Stimulated activated naive B cell treated with anti-CD40 and anti-IgM and Interleukin-4, amounts not matched to agents 10 μg/mL and 1 μg/mL and 100 μg/mL, for 72 hours (primary cell): ENCODE data around the gene ETHE1.
"Not testable (repeated sequence)": the region's sequence is repeated elsewhere in the genome, so short reads cannot be mapped to it uniquely, and the experiment has no call there.

ENCODE experiments used
- ATAC-seq, 2 donors: fragments of 150-1000 bp; cut with Tn5 transposase; replicated peaks; 2 replicates each; pipeline ENCODE4 v1.10.0; 2021; ENCODE audit warnings: moderate library complexity in 1 of 2
- DNase-seq: peaks from one replicate; pipeline ENCODE4 v3.0.0; 2021
- H3K27ac Mint-ChIP-seq: one replicate; pipeline ENCODE4 v1.8.0; 2022; ENCODE audit warnings: mild to moderate bottlenecking, mixed read lengths
- H3K27me3 Mint-ChIP-seq, 2 donors: one replicate each; pipeline ENCODE4 v1.8.0; 2022; ENCODE audit warnings: mixed read lengths in 2 of 2
- H3K36me3 Mint-ChIP-seq, 2 donors: one replicate each; pipeline ENCODE4 v1.8.0; 2022; ENCODE audit warnings: mixed read lengths in 2 of 2, mild to moderate bottlenecking in 1 of 2
- H3K4me1 Mint-ChIP-seq, 2 donors: one replicate each; pipeline ENCODE4 v1.8.0; 2022; ENCODE audit warnings: mixed read lengths in 2 of 2, mild to moderate bottlenecking in 1 of 2
- H3K4me3 Mint-ChIP-seq, 2 donors: one replicate each; pipeline ENCODE4 v1.8.0; 2022; ENCODE audit warnings: mild to moderate bottlenecking in 2 of 2, mixed read lengths in 2 of 2, moderate library complexity in 1 of 2
- H3K9me3 Mint-ChIP-seq, 2 donors: one replicate each; pipeline ENCODE4 v1.8.0; 2022; ENCODE audit warnings: mixed read lengths in 2 of 2, mild to moderate bottlenecking in 1 of 2

Gene ETHE1

DNA sequence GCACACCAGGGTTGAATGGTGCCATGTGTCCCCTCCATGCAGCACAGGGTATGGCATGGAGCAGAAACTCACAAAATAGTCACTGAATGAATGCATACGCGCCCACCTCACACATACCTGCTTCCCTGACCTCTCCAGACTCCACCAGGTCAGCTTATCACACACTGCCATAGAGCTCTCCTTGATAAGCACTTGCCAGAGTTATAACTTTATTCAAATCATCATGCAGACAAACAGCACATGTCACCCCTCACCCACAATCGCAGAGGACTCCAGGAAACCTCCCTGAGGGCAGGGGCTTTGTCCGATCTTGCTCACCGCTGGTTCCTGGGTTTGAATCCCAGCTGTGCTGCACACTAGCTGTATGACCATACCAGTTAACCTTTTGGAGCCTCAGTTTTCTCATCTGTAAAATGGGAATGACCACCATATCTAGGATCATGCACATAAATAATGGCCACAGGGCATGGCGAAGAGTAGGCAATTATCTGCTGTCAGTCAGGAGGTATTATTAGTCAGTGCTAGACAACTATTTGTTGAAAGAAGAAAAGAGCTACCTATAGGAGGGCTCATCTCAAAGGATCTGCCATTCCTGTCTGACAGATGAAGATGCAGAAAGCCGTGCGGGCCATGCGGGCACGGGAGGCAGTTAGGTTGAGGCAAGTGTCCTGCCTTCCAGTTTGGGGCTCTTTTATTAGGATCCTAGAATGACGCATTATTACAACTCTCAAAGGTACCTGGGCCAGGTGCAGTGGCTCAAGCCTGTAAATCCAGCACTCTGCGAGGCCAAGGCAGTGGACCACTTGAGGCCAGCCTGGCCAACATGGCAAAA, 34.4 kb upstream of the ETHE1 start:
- H3K27me3 Mint-ChIP-seq = no peaks in the 10 kb centered on the region
- H3K4me3 Mint-ChIP-seq = no peak overlapping the region
- H3K36me3 Mint-ChIP-seq = peaks cover 20 to 37% of the 10 kb centered on the region in 2 donors
- peaks cover 0 to 3% of the 10 kb centered on the region in 2 donors for H3K9me3 Mint-ChIP-seq
- H3K27ac Mint-ChIP-seq = peak overlapping the region; percentile 59
- no peak for ATAC-seq
- peaks cover 39 to 58% of the 10 kb centered on the region in 2 donors for H3K4me1 Mint-ChIP-seq
- DNase-seq = no peak

DNA sequence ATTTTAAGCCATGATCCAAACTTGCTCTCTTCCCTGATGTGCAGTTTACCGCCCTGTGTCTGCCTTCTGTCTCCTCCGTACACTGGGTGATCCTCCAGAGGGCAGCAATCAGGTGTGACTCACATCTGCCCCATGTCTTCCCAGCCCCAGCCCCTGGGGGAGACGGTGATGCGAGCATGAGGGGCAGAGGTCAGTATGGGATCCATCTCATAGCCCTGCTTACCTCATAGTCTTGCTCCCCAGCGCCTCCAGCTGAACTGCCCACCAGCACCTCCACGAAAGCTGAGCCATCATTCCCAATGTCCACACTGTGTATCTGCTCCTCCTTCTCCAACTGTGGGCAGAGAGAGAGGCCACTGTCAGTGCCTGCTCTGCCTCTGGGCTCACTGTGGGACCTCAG, 33.7 kb upstream of the ETHE1 start:
- Mint-ChIP-seq H3K4me1 (peaks cover 39 to 57% of the 10 kb centered on the region in 2 donors), H3K9me3 (peaks cover 0 to 3% of the 10 kb centered on the region in 2 donors), H3K36me3 (peaks cover 20 to 37% of the 10 kb centered on the region in 2 donors), H3K27me3 (no peaks in the 10 kb centered on the region), H3K4me3 (no peak overlapping the region), H3K27ac (peak overlapping the region; percentile 59)
- DNase-seq (no peak), ATAC-seq (no peak)

GRCh38 chr19:43555185-43555770, 28.3 kb upstream of the ETHE1 start:
- no peaks in the 10 kb centered on the region for H3K9me3 Mint-ChIP-seq
- ATAC-seq = peak; percentile 86 to 88
- H3K27me3 Mint-ChIP-seq = no peaks in the 10 kb centered on the region

GRCh38 chr19:43554317-43554895, 27.4 kb upstream of the ETHE1 start:
- H3K36me3 Mint-ChIP-seq = peaks cover 45 to 51% of the 10 kb centered on the region in 2 donors
- DNase-seq (no peak), ATAC-seq (no peak)
- no peaks in the 10 kb centered on the region for H3K27me3 Mint-ChIP-seq
- no peak overlapping the region for H3K27ac Mint-ChIP-seq
- no peak overlapping the region for H3K4me3 Mint-ChIP-seq
- no peaks in the 10 kb centered on the region for H3K9me3 Mint-ChIP-seq
- peaks cover 8 to 9% of the 10 kb centered on the region in 2 donors for H3K4me1 Mint-ChIP-seq

More at GRCh38 chr19:43555185-43555770, 28.3 kb upstream of the ETHE1 start:
- H3K27ac Mint-ChIP-seq = peak overlapping the region; percentile 47
- peak; percentile 56 for DNase-seq
- peaks cover 38 to 46% of the 10 kb centered on the region in 2 donors for H3K36me3 Mint-ChIP-seq
- no peak overlapping the region for H3K4me3 Mint-ChIP-seq
- H3K4me1 Mint-ChIP-seq = peaks cover 11 to 12% of the 10 kb centered on the region in 2 donors

GRCh38 chr19:43553656-43554055, 26.7 kb upstream of the ETHE1 start:
- DNase-seq (no peak), ATAC-seq (no peak)
- Mint-ChIP-seq H3K9me3 (no peaks in the 10 kb centered on the region), H3K27me3 (no peaks in the 10 kb centered on the region), H3K4me3 (no peak overlapping the region), H3K4me1 (peaks cover 8 to 9% of the 10 kb centered on the region in 2 donors), H3K36me3 (peaks cover 48 to 53% of the 10 kb centered on the region in 2 donors), H3K27ac (no peak overlapping the region)

GRCh38 chr19:43552616-43553015, 25.6 kb upstream of the ETHE1 start:
- ATAC-seq (no peak), DNase-seq (no peak)
- Mint-ChIP-seq H3K9me3 (no peaks in the 10 kb centered on the region), H3K36me3 (peaks cover 48 to 57% of the 10 kb centered on the region in 2 donors), H3K4me3 (no peak overlapping the region), H3K27ac (no peak overlapping the region), H3K27me3 (no peaks in the 10 kb centered on the region), H3K4me1 (peaks cover 8 to 9% of the 10 kb centered on the region in 2 donors)

DNA sequence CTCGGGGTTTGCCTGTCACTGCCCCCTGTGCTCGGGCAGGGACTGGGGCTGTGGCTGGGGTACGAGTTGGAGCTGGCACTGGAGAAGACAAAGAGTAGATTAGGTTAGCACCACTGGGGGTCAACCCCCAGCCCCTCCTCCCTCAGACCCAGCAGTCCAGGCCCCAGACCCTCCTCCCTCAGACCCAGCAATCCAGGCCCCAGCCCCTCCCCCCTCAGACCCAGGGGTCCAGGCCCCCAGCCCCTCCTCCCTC, 25.1 kb upstream of the ETHE1 start:
- Mint-ChIP-seq H3K4me1 (peaks cover 8 to 9% of the 10 kb centered on the region in 2 donors), H3K4me3 (no peak overlapping the region), H3K36me3 (peaks cover 48 to 57% of the 10 kb centered on the region in 2 donors), H3K27ac (peak overlapping the region; percentile 25), H3K9me3 (no peaks in the 10 kb centered on the region), H3K27me3 (no peaks in the 10 kb centered on the region)
- ATAC-seq (no peak), DNase-seq (no peak)

- DNase-seq = no peak
- H3K27me3 Mint-ChIP-seq = no peaks in the 10 kb centered on the region
- ATAC-seq = no peak
- no peak overlapping the region for H3K4me3 Mint-ChIP-seq
- H3K9me3 Mint-ChIP-seq = no peaks in the 10 kb centered on the region
- peaks cover 8 to 9% of the 10 kb centered on the region in 2 donors for H3K4me1 Mint-ChIP-seq
- peak overlapping the region; percentile 25 for H3K27ac Mint-ChIP-seq
- H3K36me3 Mint-ChIP-seq = peaks cover 48 to 57% of the 10 kb centered on the region in 2 donors
These were observed 24.6 kb upstream of the ETHE1 start for GRCh38 chr19:43551399-43552197.

GRCh38 chr19:43548706-43549105, 21.7 kb upstream of the ETHE1 start:
- no peaks in the 10 kb centered on the region for H3K9me3 Mint-ChIP-seq
- H3K27me3 Mint-ChIP-seq = no peaks in the 10 kb centered on the region
- no peak overlapping the region for H3K4me3 Mint-ChIP-seq
- ATAC-seq (no peak), DNase-seq (no peak)
- peaks cover 0 to 2% of the 10 kb centered on the region in 2 donors for H3K4me1 Mint-ChIP-seq
- no peak overlapping the region for H3K27ac Mint-ChIP-seq
- H3K36me3 Mint-ChIP-seq = peaks cover 46 to 61% of the 10 kb centered on the region in 2 donors

DNA sequence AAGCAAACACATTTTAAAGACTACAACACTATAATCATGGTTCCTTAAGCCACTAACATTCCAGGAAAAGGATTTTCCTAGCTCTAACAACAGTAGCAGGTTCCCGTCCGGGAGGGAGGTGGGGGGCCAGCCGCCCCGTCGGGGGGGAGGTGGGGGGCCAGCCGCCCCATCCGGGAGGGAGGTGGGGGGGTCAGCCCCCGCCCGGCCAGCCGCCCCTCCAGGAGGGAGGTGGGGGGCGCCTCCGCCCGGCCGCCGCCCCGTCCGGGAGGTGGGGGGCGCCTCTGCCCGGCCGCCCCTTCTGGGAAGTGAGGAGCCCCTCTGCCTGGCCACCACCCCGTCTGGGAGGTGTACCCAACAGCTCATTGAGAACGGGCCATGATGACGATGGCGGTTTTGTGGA, 20.9 kb upstream of the ETHE1 start:
- H3K27ac Mint-ChIP-seq, DNase-seq, H3K4me3 Mint-ChIP-seq, H3K9me3 Mint-ChIP-seq, H3K27me3 Mint-ChIP-seq, H3K4me1 Mint-ChIP-seq, ATAC-seq: not testable (repeated sequence)
- H3K36me3 Mint-ChIP-seq = peaks cover 47 to 64% of the 10 kb centered on the region in 2 donors

DNA sequence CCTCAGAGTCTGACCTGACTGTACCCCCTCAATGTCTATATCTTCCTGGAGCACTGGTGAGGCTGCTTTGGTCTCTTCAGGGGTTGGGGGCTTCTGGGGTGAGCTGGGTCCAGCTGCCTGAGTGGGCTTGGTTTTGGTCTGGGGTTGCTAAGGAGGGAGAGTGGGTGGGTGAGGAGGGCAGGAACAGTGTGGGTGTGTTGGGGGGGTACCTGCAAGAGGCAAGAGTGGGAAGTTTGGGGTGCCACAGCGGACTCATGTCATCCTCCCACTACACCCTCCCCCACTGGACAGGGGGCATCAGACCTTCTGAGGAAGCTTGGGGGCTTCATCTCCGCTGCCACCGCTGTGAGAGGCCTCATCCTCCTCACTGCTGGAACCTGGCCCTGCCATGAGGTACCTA, 19.6 kb upstream of the ETHE1 start:
- Mint-ChIP-seq H3K27ac (no peak overlapping the region), H3K36me3 (peaks cover 49 to 61% of the 10 kb centered on the region in 2 donors), H3K4me3 (no peak overlapping the region), H3K9me3 (no peaks in the 10 kb centered on the region), H3K4me1 (peaks cover 0 to under 1% of the 10 kb centered on the region in 2 donors), H3K27me3 (no peaks in the 10 kb centered on the region)
- ATAC-seq (no peak), DNase-seq (no peak)

- no peak for DNase-seq
- no peak overlapping the region for H3K27ac Mint-ChIP-seq
- no peak overlapping the region for H3K4me3 Mint-ChIP-seq
- no peaks in the 10 kb centered on the region for H3K4me1 Mint-ChIP-seq
- ATAC-seq = no peak
- H3K27me3 Mint-ChIP-seq = no peaks in the 10 kb centered on the region
- H3K36me3 Mint-ChIP-seq = peaks cover 46 to 59% of the 10 kb centered on the region in 2 donors
- H3K9me3 Mint-ChIP-seq = no peaks in the 10 kb centered on the region
These were observed 19.0 kb upstream of the ETHE1 start for GRCh38 chr19:43545981-43546380.

DNA sequence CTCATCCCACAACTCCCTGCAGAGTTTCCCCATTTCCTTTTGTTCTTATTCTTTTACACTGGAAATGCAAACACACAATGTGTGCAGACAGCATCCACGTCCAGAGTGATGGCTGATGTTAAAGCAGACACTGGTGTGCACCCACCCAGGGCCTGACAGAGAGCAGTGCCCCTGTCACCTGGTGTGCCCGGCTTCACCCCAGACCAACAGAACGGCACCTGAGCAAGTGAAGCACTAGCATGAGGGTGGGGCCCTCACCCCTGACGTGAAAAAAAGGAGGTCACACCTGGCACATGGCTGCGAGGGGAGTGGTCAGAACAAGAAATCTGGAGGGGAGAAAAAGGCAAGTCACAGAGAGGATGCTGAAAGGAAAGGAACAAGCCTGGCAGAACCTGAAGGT, 18.3 kb upstream of the ETHE1 start:
- Mint-ChIP-seq H3K27ac (peak overlapping the region; percentile 42), H3K9me3 (no peaks in the 10 kb centered on the region), H3K4me3 (no peak overlapping the region), H3K36me3 (peaks cover 45 to 58% of the 10 kb centered on the region in 2 donors), H3K4me1 (no peaks in the 10 kb centered on the region), H3K27me3 (no peaks in the 10 kb centered on the region)
- no peak for ATAC-seq
- DNase-seq = no peak

GRCh38 chr19:43544077-43544476, 17.1 kb upstream of the ETHE1 start:
- no peak for DNase-seq
- H3K4me1 Mint-ChIP-seq = no peaks in the 10 kb centered on the region
- H3K4me3 Mint-ChIP-seq = no peak overlapping the region
- peaks cover 46 to 63% of the 10 kb centered on the region in 2 donors for H3K36me3 Mint-ChIP-seq
- no peaks in the 10 kb centered on the region for H3K27me3 Mint-ChIP-seq
- peaks cover 3% of the 10 kb centered on the region in 2 donors for H3K9me3 Mint-ChIP-seq
- H3K27ac Mint-ChIP-seq = no peak overlapping the region
- no peak for ATAC-seq
